ENCODE measurements around the gene PDLIM3. TPM values are rescaled to one million over a fixed set of nuclear protein-coding genes. Genes with fewer than 3 reads are reported as not detected.

The PDLIM3 gene
- total and polyA plus RNA-seq, 2 of the 4 experiments (the other 2 are of a cell fraction): 6.4 to 11.7 TPM

DNA sequence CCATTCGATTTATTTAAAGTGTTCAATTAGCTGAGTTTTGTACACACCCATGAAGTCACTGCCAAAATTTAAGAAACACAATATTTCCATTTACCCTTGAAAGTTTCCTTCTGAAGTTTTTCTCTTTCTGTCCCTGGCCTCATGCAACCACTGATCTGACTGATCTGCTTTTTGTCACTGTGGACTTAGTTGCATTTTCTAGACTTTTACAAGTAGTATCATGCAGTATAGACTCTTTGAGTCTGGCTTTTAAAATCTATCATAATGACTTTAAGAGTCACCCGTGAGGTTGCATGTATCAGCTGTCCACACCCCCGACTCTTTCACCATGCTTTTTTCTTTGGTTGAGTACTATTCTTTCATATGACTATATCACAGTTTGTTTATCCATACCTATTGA lies 29.0 kb upstream of the PDLIM3 start:
- H3K4ac ChIP-seq (ENCODE audit: low read depth, low read length): no peak overlapping the region
- no peaks in the 10 kb centered on the region for H4K20me1 ChIP-seq (ENCODE audit: insufficient read depth, low read length)
- H2BK120ac ChIP-seq (ENCODE audit: low read depth, low read length): no peak overlapping the region
- no TSS peak for BruUV-seq (replicated peaks)
- no peak overlapping the region for H3K9ac ChIP-seq (ENCODE audit: low read depth, low read length)
- H3K56ac ChIP-seq (ENCODE audit: extremely low read depth, insufficient read depth, low read length): no peak overlapping the region
- no peak overlapping the region for H2AFZ ChIP-seq (replicated peaks; ENCODE audit: low read length, poor library complexity)
- no peak overlapping the region for H3K14ac ChIP-seq (replicated peaks; ENCODE audit: low read depth, low read length)
- H3K9me1 ChIP-seq (ENCODE audit: insufficient read depth, low read length): peaks cover 8% of the 10 kb centered on the region
- no peaks in the 10 kb centered on the region for H3K9me3 ChIP-seq (ENCODE audit: control insufficient read depth, insufficient read depth, low read length)
- ChIA-PET POLR2A (ENCODE audit: unreplicated experiment) (no interaction called here), CTCF (no interaction called here)
- no peaks in the 10 kb centered on the region for H3K27me3 ChIP-seq (ENCODE audit: control insufficient read depth, insufficient read depth, low read length)
- H3K18ac ChIP-seq (ENCODE audit: low read depth, low read length): no peak overlapping the region
- ATAC-seq (ENCODE audit: low read depth) (no peak), DNase-seq (no peak)
- H2AK5ac ChIP-seq (ENCODE audit: low read depth, low read length): no peak overlapping the region
- no peak overlapping the region for H2BK20ac ChIP-seq (ENCODE audit: low read depth, low read length)
- no peaks in the 10 kb centered on the region for H3K79me1 ChIP-seq (ENCODE audit: low read depth in 1 of 2, low read length in 2 of 2)
- H3K23ac ChIP-seq (ENCODE audit: low read depth, low read length): no peak overlapping the region
- H3K36me3 ChIP-seq (ENCODE audit: control insufficient read depth, insufficient read depth, low read length): no peaks in the 10 kb centered on the region
- intact Hi-C loops (cut with micrococcal nuclease): no loop called here
- no peak overlapping the region for H3K4me3 ChIP-seq (ENCODE audit: insufficient read depth, low read depth, low read length)
- H2AK9ac ChIP-seq (replicated peaks; ENCODE audit: low read depth, low read length, poor library complexity): no peak overlapping the region
- no peak overlapping the region for H3K27ac ChIP-seq (ENCODE audit: insufficient read depth, low read length)
- no peak overlapping the region for H3K4me2 ChIP-seq (ENCODE audit: low read depth, low read length)
- H4K5ac ChIP-seq (ENCODE audit: low read depth, low read length): no peak overlapping the region
- H3K4me1 ChIP-seq (ENCODE audit: control insufficient read depth, insufficient read depth, low read length): peaks cover 13% of the 10 kb centered on the region
- dilution Hi-C loops (cut with HindIII; ENCODE audit: low sequenced_read_pairs, unreplicated experiment): no loop called here
- H2BK15ac ChIP-seq (ENCODE audit: low read depth, low read length): no peak overlapping the region
- H4K8ac ChIP-seq (ENCODE audit: low read depth in 2 of 2, low read length in 2 of 2): no peak overlapping the region
- no peak overlapping the region for H4K91ac ChIP-seq (ENCODE audit: insufficient read depth, low read depth, low read length)
- no CpG with 5 or more reads among the region's 3 CpGs for WGBS, 2 experiments (ENCODE audit: extremely low coverage in 2 of 2, insufficient read length in 1 of 2)
- H2BK5ac ChIP-seq (ENCODE audit: low read depth, low read length, poor library complexity, severe bottlenecking): no peak overlapping the region
- in situ Hi-C loops (cut with MboI; ENCODE audit: low sequenced_read_pairs): no loop called here
- no peak for TF ChIP-seq MXI1 (IDR thresholded peaks at IDR 0.05; ENCODE audit: borderline replicate concordance, low read depth, low read length)
- TF ChIP-seq, protein P1, sequence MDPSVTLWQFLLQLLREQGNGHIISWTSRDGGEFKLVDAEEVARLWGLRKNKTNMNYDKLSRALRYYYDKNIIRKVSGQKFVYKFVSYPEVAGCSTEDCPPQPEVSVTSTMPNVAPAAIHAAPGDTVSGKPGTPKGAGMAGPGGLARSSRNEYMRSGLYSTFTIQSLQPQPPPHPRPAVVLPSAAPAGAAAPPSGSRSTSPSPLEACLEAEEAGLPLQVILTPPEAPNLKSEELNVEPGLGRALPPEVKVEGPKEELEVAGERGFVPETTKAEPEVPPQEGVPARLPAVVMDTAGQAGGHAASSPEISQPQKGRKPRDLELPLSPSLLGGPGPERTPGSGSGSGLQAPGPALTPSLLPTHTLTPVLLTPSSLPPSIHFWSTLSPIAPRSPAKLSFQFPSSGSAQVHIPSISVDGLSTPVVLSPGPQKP (IDR thresholded peaks at IDR 0.05; ENCODE audit: borderline replicate concordance, low read depth, low read length): no peak
- TF ChIP-seq MAZ (IDR thresholded peaks at IDR 0.05; ENCODE audit: borderline replicate concordance, low read depth, low read length): no peak
- TF ChIP-seq RCOR1 (IDR thresholded peaks at IDR 0.05; ENCODE audit: insufficient replicate concordance, low read length): no peak
- no peak for TF ChIP-seq FOS (IDR thresholded peaks at IDR 0.05; ENCODE audit: low read depth, low read length)
- no peak for TF ChIP-seq RAD21 (IDR thresholded peaks at IDR 0.05; ENCODE audit: low read length)
- TF ChIP-seq BHLHE40 (IDR thresholded peaks at IDR 0.05; ENCODE audit: low read depth, low read length): no peak
- no peak for TF ChIP-seq CHD1 (IDR thresholded peaks at IDR 0.05; ENCODE audit: low read depth, low read length)
- TF ChIP-seq, protein P2, sequence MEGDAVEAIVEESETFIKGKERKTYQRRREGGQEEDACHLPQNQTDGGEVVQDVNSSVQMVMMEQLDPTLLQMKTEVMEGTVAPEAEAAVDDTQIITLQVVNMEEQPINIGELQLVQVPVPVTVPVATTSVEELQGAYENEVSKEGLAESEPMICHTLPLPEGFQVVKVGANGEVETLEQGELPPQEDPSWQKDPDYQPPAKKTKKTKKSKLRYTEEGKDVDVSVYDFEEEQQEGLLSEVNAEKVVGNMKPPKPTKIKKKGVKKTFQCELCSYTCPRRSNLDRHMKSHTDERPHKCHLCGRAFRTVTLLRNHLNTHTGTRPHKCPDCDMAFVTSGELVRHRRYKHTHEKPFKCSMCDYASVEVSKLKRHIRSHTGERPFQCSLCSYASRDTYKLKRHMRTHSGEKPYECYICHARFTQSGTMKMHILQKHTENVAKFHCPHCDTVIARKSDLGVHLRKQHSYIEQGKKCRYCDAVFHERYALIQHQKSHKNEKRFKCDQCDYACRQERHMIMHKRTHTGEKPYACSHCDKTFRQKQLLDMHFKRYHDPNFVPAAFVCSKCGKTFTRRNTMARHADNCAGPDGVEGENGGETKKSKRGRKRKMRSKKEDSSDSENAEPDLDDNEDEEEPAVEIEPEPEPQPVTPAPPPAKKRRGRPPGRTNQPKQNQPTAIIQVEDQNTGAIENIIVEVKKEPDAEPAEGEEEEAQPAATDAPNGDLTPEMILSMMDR (conservative IDR thresholded peaks at IDR 0.05; ENCODE audit: low read depth, low read length): no peak
- no peak for TF ChIP-seq RFX5 (IDR thresholded peaks at IDR 0.05; ENCODE audit: low read depth, low read length)
- TF ChIP-seq POLR2A (IDR thresholded peaks at IDR 0.05; ENCODE audit: low read depth, low read length): no peak
- TF ChIP-seq, protein P3, sequence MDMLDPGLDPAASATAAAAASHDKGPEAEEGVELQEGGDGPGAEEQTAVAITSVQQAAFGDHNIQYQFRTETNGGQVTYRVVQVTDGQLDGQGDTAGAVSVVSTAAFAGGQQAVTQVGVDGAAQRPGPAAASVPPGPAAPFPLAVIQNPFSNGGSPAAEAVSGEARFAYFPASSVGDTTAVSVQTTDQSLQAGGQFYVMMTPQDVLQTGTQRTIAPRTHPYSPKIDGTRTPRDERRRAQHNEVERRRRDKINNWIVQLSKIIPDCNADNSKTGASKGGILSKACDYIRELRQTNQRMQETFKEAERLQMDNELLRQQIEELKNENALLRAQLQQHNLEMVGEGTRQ (IDR thresholded peaks at IDR 0.05; ENCODE audit: low read depth, low read length): no peak

All from IMR-90 (cell line).